Spleen (tissue), 7 donors: Measurements from ENCODE around the gene CRTC2.

Source experiments
- CTCF ChIP-seq, 11 experiments: fragments of 200-600 bp in 7 of 11; fragments of 450-650 bp in 4 of 11; sonication (generic) in 4 of 11; IDR thresholded peaks in 8 of 11; conservative IDR thresholded peaks in 3 of 11; 1 replicate in 7 of 11; 2 replicates in 4 of 11; pipeline versions ENCODE4 v1.4.0 to v1.8.0; 2016 to 2021; ENCODE audit warnings: antibody characterized with exemption in 11 of 11, inconsistent platforms in 4 of 11, mild to moderate bottlenecking in 1 of 11
- POLR2A ChIP-seq, 3 donors: fragments of 450-650 bp; IDR thresholded peaks; one replicate each; pipeline ENCODE4 v1.5.1; 2017; ENCODE audit warnings: antibody characterized with exemption in 3 of 3, mild to moderate bottlenecking in 1 of 3
- POLR2AphosphoS5 ChIP-seq, 3 donors: sonication (generic); formaldehyde crosslinking; IDR thresholded peaks; one replicate each; pipeline ENCODE4 v1.5.1; 2017; ENCODE audit warnings: antibody characterized with exemption in 3 of 3
- donor health status: DM: no; HTN: no; CAD: no; lungs with moderate emphysema.
- donor health status: DM: no; HTN: no; CAD: no.
- donor health status: DM: no; HTN: no; CAD: no.

GRCh38 chr1:153907134-153907533, 51.3 kb downstream of the CRTC2 start:
- TF ChIP-seq CTCF (IDR thresholded peaks at IDR 0.05 in 8 of 11, conservative IDR thresholded peaks at IDR 0.05 in 3 of 11) (no peak), POLR2A (IDR thresholded peaks at IDR 0.05) (no peak), POLR2AphosphoS5 (IDR thresholded peaks at IDR 0.05) (no peak)
